GM12878 (cell line): ENCODE results near the gene SELENOS. TPM values are rescaled to one million over a fixed set of nuclear protein-coding genes. Genes with fewer than 3 reads are reported as not detected.

Experiments used
- ATAC-seq: fragments of 200-7000 bp; cut with Tn5 transposase; 3 replicates; pipeline ENCODE4 v1.9.1; 2020; ENCODE audit warnings: mild to moderate bottlenecking, moderate library complexity
- BruUV-seq: library from RNA; stranded (reverse); fragments of 400-500 nt; replicated peaks from 2 replicates; lab custom pipeline; 2021; lab: Mats Ljungman, UMichigan
- CTCF ChIA-PET: fragments of 300-600 bp; sonication (Branson Sonifier 250); formaldehyde crosslinking; extraction: SDS; loops from one replicate; lab custom pipeline; 2021; ENCODE audit warnings: inconsistent platforms; lab: Yijun Ruan, JAX
- POLR2A ChIA-PET: fragments of 350-600 bp; formaldehyde crosslinking; extraction: SDS; loops from one replicate; lab custom pipeline; 2021; ENCODE audit warnings: inconsistent platforms; lab: Charles Lee
- RAD21 ChIA-PET: fragments of 300-600 bp; sonication (Branson Sonifier 250); formaldehyde crosslinking; loops from one replicate; lab custom pipeline; 2023; ENCODE audit warnings: antibody characterized with exemption; ENCODE audit not compliant: unreplicated experiment; lab: Charles Lee
- SMC1A ChIA-PET: fragments of 300-600 bp; sonication (Branson Sonifier 250); formaldehyde crosslinking; loops from one replicate; lab custom pipeline; 2023; ENCODE audit not compliant: unreplicated experiment, uncharacterized antibody; lab: Charles Lee
- DNase-seq: peaks from one replicate; pipeline ENCODE4 v3.0.0-alpha.2; 2011; ENCODE audit warnings: low read depth, low spot score
- FAIRE-seq: peaks from 3 replicates; lab custom pipeline; 2011; peaks lifted over from hg19 to GRCh38; lab: Jason Lieb, UNC
- H2AFZ ChIP-seq: 2 replicates; pipeline ENCODE4 v1.6.0; 2011; ENCODE audit warnings: low read depth, low read length, control low read depth; ENCODE audit not compliant: control insufficient read depth
- H3K27ac ChIP-seq: 2 replicates; pipeline ENCODE4 v1.5.1; 2011; ENCODE audit warnings: control low read depth; ENCODE audit not compliant: control insufficient read depth, insufficient read depth
- H3K27me3 ChIP-seq, 2 experiments: replicated peaks in 1 of 2; 2 replicates each; pipeline versions ENCODE4 v1.6.0 to v1.6.1; 2011; ENCODE audit warnings: low read length in 1 of 2; ENCODE audit not compliant: control insufficient read depth in 2 of 2, insufficient read depth in 2 of 2
- H3K36me3 ChIP-seq, 2 experiments: 2 replicates each; pipeline ENCODE4 v1.5.1; 2011; ENCODE audit warnings: low read length in 1 of 2; ENCODE audit not compliant: control insufficient read depth in 2 of 2, insufficient read depth in 2 of 2
- H3K4me1 ChIP-seq: 2 replicates; pipeline ENCODE4 v1.6.1; 2011; ENCODE audit warnings: mild to moderate bottlenecking, low read length, moderate library complexity, mixed read lengths; ENCODE audit not compliant: control insufficient read depth, insufficient read depth
- H3K4me2 ChIP-seq: 2 replicates; pipeline ENCODE4 v1.6.0; 2011; ENCODE audit warnings: control low read depth; ENCODE audit not compliant: control insufficient read depth, insufficient read depth
- H3K4me3 ChIP-seq: fragments of 200-600 bp; sonication (generic); 2 replicates; pipeline ENCODE4 v1.5.1; 2016
- H3K79me2 ChIP-seq: 2 replicates; pipeline ENCODE4 v1.6.0; 2011; ENCODE audit warnings: low read length; ENCODE audit not compliant: control insufficient read depth, insufficient read depth
- H3K9ac ChIP-seq: 2 replicates; pipeline ENCODE4 v1.8.0; 2011; ENCODE audit warnings: low read length, control low read depth, mixed read lengths; ENCODE audit not compliant: control insufficient read depth, insufficient read depth
- H3K9me3 ChIP-seq: replicated peaks from 3 replicates; pipeline ENCODE4 v1.5.1; 2011; ENCODE audit warnings: mild to moderate bottlenecking, low read length; ENCODE audit not compliant: control insufficient read depth, insufficient read depth
- H4K20me1 ChIP-seq: 2 replicates; pipeline ENCODE4 v1.6.0; 2011; ENCODE audit not compliant: control insufficient read depth, insufficient read depth
- WGBS: methylation state at CpG from one replicate; pipeline ENCODE4 v1.1.6; 2016; ENCODE audit warnings: low lambda C conversion rate; ENCODE audit not compliant: insufficient replicate concordance, insufficient coverage; ENCODE audit errors: missing lambda C conversion rate; 5-methylcytosine and 5-hydroxymethylcytosine counted together
- in situ Hi-C: fragments of 300-500 bp; cut with MboI; formaldehyde crosslinking; loops from 9 replicates; pipeline ENCODE4 v1.14.3; 2018; ENCODE audit warnings: mixed read lengths
- intact Hi-C: fragments of 100-400 bp; cut with micrococcal nuclease; formaldehyde crosslinking; loops from one replicate; pipeline ENCODE4 v1.14.2; 2022; ENCODE audit not compliant: unreplicated experiment
- polyA plus RNA-seq, 11 experiments: library from polyadenylated mRNA; depleted of rRNA in 4 of 11; unstranded in 6 of 11; stranded (reverse) in 5 of 11; fragments of >200 nt; fragmentation: Nextera tagmentation in 4 of 11; fragmentation: Illumina TruSeq in 1 of 11; extraction: Ambion mirVana in 4 of 11; extraction: Trizol in 1 of 11; gene quantifications; 1 replicate in 1 of 11; 2 replicates in 10 of 11; pipeline versions ENCODE4 v1.2.1 to v1.2.3, GENCODE V29; 2011 to 2016; ENCODE audit warnings: inconsistent platforms in 2 of 11, missing spikeins in 2 of 11, low read depth in 1 of 11
- total RNA-seq, 4 experiments: library from RNA; depleted of rRNA in 3 of 4; stranded (reverse); fragments of >200 nt in 3 of 4; fragmentation: Illumina TruSeq in 1 of 4; extraction: Trizol in 1 of 4; gene quantifications; 2 replicates each; pipeline versions ENCODE4 v1.2.1 to v1.2.3, GENCODE V29; 2013 to 2021
- TF ChIP-seq, protein P1 (sequence below): fragments of 450-650 bp; IDR thresholded peaks from 2 replicates; pipeline ENCODE4 v1.6.1; 2016; ENCODE audit warnings: mild to moderate bottlenecking
- TF ChIP-seq, protein P2 (sequence below): fragments of 450-650 bp; IDR thresholded peaks from 2 replicates; pipeline ENCODE4 v1.6.1; 2016; ENCODE audit warnings: mild to moderate bottlenecking, moderate library complexity, borderline replicate concordance

Gene SELENOS
- total and polyA plus RNA-seq, 10 of the 15 experiments (the other 5 are each of a cell fraction or from before 2014, with no cell fraction given) = 25.8 to 90.1 (median 37.3) TPM

- Histone ChIP-seq H3K79me2 (peaks cover 99% of the 10 kb centered on the region), H3K27me3 (no peaks in the 10 kb centered on the region), H3K4me2 (peak overlapping the region; percentile 30), H3K27ac (peak overlapping the region; percentile 69; the same call in 1 of the 2 replicates), H3K4me3 (0 out of 2 replicates have a peak overlapping the region, but pooled peaks have one; percentile 44), H3K9ac (no peak overlapping the region), H3K4me1 (peaks cover 43% of the 10 kb centered on the region), H3K36me3 (peaks cover 0 to 6% of the 10 kb centered on the region in 2 experiments; a peak in 1 of 4 replicates), H3K9me3 (no peaks in the 10 kb centered on the region), H2AFZ (no peak overlapping the region), H4K20me1 (no peaks in the 10 kb centered on the region; the same call in 1 of the 2 replicates)
- no TSS peak for BruUV-seq
- ChIA-PET CTCF (interaction anchor here (0.6 to 5.8 kb wide), 11 partner anchors 13 to 156 kb away, joined by 3 to 64 read pairs (median 6); no protein-coding TSS in a partner anchor), RAD21 (interaction anchor here (0.7 to 1.6 kb wide), 9 partner anchors 9 to 153 kb away, joined by 3 to 6 read pairs (median 4); partner anchors contain the start of gene CHSY1), SMC1A (interaction anchor here (0.6 to 10.3 kb wide), 17 partner anchors 9 to 407 kb away, joined by 3 to 119 read pairs (median 4); partner anchors contain the start of gene CHSY1), POLR2A (interaction anchor here (1.0 to 2.9 kb wide), 7 partner anchors 9 to 118 kb away, joined by 3 to 11 read pairs (median 5); partner anchors contain the start of gene CHSY1)
- intact Hi-C loops = loop anchor here (2.0 kb wide), 1 partner anchor 45 kb away; no protein-coding TSS in a partner anchor
- TF ChIP-seq, protein P1, sequence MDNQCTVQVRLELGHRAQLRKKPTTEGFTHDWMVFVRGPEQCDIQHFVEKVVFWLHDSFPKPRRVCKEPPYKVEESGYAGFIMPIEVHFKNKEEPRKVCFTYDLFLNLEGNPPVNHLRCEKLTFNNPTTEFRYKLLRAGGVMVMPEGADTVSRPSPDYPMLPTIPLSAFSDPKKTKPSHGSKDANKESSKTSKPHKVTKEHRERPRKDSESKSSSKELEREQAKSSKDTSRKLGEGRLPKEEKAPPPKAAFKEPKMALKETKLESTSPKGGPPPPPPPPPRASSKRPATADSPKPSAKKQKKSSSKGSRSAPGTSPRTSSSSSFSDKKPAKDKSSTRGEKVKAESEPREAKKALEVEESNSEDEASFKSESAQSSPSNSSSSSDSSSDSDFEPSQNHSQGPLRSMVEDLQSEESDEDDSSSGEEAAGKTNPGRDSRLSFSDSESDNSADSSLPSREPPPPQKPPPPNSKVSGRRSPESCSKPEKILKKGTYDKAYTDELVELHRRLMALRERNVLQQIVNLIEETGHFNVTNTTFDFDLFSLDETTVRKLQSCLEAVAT = peak; percentile 89
- TF ChIP-seq, protein P2, sequence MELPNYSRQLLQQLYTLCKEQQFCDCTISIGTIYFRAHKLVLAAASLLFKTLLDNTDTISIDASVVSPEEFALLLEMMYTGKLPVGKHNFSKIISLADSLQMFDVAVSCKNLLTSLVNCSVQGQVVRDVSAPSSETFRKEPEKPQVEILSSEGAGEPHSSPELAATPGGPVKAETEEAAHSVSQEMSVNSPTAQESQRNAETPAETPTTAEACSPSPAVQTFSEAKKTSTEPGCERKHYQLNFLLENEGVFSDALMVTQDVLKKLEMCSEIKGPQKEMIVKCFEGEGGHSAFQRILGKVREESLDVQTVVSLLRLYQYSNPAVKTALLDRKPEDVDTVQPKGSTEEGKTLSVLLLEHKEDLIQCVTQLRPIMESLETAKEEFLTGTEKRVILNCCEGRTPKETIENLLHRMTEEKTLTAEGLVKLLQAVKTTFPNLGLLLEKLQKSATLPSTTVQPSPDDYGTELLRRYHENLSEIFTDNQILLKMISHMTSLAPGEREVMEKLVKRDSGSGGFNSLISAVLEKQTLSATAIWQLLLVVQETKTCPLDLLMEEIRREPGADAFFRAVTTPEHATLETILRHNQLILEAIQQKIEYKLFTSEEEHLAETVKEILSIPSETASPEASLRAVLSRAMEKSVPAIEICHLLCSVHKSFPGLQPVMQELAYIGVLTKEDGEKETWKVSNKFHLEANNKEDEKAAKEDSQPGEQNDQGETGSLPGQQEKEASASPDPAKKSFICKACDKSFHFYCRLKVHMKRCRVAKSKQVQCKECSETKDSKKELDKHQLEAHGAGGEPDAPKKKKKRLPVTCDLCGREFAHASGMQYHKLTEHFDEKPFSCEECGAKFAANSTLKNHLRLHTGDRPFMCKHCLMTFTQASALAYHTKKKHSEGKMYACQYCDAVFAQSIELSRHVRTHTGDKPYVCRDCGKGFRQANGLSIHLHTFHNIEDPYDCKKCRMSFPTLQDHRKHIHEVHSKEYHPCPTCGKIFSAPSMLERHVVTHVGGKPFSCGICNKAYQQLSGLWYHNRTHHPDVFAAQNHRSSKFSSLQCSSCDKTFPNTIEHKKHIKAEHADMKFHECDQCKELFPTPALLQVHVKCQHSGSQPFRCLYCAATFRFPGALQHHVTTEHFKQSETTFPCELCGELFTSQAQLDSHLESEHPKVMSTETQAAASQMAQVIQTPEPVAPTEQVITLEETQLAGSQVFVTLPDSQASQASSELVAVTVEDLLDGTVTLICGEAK = no peak
- in situ Hi-C loops = no loop called here
- ATAC-seq (no peak), FAIRE-seq (no peak), DNase-seq (no peak)
- 99% methylated on average over 9 of the region's 9 CpGs for WGBS
Observed at GRCh38 chr15:101243420-101243819, 33.9 kb downstream of the SELENOS start.
